ENCODE data around the gene TMEM37. TPM values are rescaled to one million over a fixed set of nuclear protein-coding genes. Genes with fewer than 3 reads are reported as not detected.

TMEM37 gene
- polyA plus RNA-seq, 1 donor from 2014 or later, result not detected

DNA sequence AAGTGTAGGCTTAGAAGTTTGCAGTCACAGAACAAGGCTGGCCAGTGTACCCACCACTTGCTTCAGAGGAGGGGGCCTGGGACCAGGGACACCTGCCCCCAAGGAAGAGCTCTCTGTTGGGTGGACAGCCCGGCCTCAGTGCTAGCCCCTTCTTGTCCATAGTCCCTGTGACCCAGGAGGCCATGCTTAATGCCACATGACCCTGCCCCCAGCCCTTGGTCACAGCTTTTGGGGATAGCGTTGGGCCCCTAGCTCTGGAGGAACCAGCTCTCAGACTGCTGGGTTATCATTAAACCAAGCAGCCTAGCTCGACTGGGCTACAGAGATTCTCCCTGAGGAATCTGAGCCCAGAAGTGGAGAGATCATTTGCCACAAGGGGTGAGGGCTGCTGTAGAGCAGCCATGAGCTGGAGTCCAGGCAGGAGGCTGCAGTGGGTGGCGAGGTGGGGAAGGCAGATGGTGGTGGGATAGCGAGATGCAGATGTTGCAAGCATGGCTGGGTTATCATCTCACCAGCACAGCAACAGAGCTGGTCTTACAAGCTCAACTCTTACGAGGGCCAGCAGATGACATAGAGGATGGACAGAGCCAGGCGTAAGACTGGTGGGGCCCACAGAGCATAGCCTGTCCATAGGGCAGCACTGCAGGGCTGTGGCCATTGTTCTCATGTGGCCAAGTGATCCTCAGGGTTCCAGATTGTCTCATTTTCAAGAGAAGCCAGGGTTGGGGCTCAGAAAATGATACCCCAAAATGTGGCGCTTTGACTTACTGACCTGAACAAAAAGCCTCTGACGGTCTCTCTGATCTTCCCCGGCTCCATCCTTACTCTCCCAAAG, 7.2 kb upstream of the TMEM37 start:
- Mint-ChIP-seq H3K36me3 (no peaks in the 10 kb centered on the region), H3K27me3 (peaks cover 66% of the 10 kb centered on the region), H3K9me3 (peaks cover 0 to 8% (median 3%) of the 10 kb centered on the region in 3 donors), H3K4me1 (no peaks in the 10 kb centered on the region), H3K4me3 (no peak overlapping the region), H3K27ac (no peak overlapping the region)

DNA sequence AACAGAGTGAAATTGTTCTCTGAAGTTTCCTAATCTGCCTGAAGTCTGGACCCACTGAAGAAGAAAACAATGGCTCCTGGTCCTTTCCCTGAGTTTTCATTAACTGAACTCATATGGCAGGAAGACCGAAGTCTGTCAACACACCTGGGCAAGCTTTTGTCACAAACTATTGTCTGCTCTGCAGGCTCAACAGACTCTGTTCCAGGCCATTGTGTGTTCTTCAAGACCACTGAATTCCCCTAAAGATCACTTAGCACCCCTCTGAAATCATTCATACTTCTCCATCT, 6.6 kb upstream of the TMEM37 start:
- Mint-ChIP-seq H3K9me3 (peaks cover 0 to 8% (median 3%) of the 10 kb centered on the region in 3 donors), H3K4me3 (no peak overlapping the region), H3K27ac (no peak overlapping the region), H3K27me3 (peaks cover 71% of the 10 kb centered on the region), H3K4me1 (peaks cover 0 to 3% (median 0%) of the 10 kb centered on the region in 3 donors), H3K36me3 (no peaks in the 10 kb centered on the region)

DNA sequence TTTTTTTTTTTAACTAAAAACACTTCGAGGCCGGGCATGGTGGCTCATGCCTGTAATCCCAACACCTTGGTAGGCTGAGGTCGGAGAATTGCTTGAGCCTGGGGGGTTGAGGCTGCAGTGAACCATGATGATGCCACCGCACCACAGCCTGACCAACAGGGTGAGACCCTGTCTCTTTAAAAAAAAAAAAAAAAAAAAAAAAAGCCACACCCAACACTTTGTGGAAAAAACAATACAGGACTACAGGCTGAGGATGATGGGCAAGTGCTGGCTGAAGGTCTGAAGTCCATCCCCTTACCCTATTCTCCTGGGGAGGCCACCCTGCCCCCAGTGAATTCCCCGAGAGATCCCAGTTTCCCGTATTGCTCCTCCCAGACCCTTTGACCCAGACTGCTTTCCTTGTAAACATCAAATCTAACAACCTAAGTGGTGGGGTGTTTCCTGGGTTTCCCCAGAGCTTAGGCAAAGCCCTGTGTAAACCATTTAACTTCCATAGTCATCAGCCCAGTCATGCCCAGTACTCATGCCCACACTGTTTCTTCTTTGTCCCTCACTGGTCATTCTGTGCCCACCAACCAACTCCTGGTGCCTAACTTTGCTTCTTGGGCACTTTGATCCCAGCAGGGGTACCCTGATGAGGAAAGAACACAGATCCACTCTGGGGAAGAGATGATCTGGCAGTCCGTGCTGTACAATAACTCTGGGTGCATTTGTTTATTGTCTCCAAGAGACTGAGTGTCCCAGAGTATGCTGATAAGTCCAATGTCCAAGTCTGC, 5.8 kb upstream of the TMEM37 start:
- Mint-ChIP-seq H3K4me1 (peaks cover 0 to 6% (median 0%) of the 10 kb centered on the region in 3 donors), H3K9me3 (peaks cover 0 to 8% (median 3%) of the 10 kb centered on the region in 3 donors), H3K36me3 (no peaks in the 10 kb centered on the region), H3K27me3 (peaks cover 71% of the 10 kb centered on the region), H3K27ac (no peak overlapping the region), H3K4me3 (no peak overlapping the region)

DNA sequence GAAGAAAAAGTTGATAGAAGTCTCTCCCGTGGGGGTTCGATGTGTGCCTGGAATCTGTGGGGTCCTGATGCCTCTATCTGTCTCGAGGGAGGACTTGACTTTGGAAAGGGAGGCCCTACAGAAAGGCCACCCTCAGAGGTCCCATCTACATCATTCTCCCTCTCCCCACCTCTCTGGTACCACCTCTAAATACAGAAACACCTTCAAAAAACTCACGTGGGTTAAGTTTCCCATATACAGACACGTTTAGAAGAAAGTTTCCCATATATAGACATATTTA, 5.3 kb upstream of the TMEM37 start:
- Mint-ChIP-seq H3K9me3 (peaks cover 0 to 8% (median 3%) of the 10 kb centered on the region in 3 donors), H3K4me3 (no peak overlapping the region), H3K4me1 (peaks cover 1 to 10% (median 4%) of the 10 kb centered on the region in 3 donors), H3K36me3 (no peaks in the 10 kb centered on the region), H3K27me3 (peaks cover 70% of the 10 kb centered on the region), H3K27ac (no peak overlapping the region)

DNA sequence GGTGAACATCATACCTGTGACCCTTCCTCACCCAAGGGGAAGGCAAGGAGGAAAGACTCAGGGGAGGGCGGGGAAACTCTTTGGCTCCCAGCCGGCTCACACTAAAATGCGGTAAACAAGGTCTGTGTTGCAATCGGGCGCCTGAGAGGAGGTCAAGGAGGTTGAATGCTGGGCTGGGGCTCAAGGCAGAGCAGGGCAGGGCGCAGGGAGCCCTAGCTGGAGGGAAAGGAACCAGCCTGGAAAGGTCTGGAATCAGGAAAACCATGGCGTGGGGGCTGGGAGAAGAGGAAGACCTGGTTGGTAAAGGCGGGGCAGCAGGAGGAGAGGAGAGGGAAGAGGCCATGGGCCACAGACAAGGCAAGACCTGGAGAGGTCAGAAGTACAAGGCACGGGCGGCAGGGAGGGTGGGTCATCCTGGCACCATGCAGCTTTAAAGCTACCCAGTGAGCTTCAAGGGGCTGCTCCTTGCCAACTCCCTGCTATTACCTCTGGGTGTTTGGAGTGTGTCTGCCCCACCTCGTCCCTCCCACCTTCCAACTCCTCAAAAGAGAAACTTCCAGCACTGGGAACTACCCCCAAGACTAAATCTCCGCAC, 4.8 kb upstream of the TMEM37 start:
- H3K36me3 Mint-ChIP-seq, result no peaks in the 10 kb centered on the region
- H3K27me3 Mint-ChIP-seq, result peaks cover 68% of the 10 kb centered on the region
- H3K27ac Mint-ChIP-seq, result no peak overlapping the region
- peaks cover 1 to 10% (median 4%) of the 10 kb centered on the region in 3 donors for H3K4me1 Mint-ChIP-seq
- H3K4me3 Mint-ChIP-seq, result no peak overlapping the region
- H3K9me3 Mint-ChIP-seq, result peaks cover 0 to 3% (median 0%) of the 10 kb centered on the region in 3 donors

DNA sequence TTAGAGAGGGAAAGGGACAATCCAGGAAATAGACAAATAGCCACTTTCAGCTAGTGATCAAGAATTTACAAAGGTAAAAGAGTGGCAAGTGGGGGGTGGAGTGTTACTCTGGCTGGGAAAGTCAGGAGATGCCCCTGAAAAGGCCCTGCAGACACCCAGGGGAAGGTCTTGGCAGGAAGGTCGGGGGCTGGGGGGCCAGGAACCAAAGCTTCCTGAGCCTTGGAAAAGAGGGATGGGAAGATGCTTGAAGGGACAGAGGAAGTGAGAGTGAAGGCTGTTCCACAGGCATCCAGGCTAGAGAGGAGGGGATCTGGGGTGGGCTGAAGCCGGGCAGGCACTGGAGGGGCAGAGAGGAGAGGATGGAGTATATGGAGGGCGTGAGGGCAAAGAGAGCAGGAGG, 3.9 kb upstream of the TMEM37 start:
- Mint-ChIP-seq H3K4me1 (peaks cover 4 to 15% (median 6%) of the 10 kb centered on the region in 3 donors), H3K27me3 (peaks cover 74% of the 10 kb centered on the region), H3K27ac (no peak overlapping the region), H3K36me3 (no peaks in the 10 kb centered on the region), H3K4me3 (no peak overlapping the region), H3K9me3 (no peaks in the 10 kb centered on the region)

DNA sequence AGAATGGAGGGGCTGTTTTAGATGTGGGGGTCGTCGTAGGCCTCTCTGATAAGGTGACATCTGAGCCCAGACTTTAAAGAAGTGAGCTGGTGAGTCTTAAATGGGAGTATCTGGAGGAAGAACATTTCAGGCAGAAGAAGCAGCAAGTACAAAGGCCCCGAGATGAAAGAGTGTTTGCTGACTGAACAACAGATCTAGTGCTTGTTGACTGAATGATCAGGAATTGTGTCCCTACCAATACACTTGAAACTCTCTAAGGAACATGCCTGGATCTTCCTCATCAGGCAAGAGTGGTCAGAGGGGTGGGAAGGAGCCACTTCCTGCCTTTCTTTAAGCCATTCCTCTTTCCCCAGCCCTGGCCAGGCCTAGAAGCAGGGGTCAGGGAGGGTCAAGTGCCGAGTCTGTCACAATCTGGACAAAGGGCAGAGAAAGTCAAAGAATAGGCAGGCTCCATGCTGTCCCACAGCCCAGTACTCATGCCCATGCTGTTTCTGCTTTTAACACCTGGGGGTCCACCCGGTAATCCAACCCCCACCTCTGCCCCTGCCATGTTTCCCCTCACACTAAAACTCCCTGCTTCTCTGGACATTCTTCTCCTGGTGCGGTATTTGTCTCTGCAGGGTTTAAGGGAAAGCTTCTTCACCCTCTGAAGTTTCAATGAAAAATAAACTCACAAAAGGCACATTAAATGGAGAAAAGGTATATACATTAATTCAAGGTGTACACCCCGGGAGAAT, 3.0 kb upstream of the TMEM37 start:
- H3K4me1 Mint-ChIP-seq, result peaks cover 4 to 15% (median 6%) of the 10 kb centered on the region in 3 donors
- no peak overlapping the region for H3K27ac Mint-ChIP-seq
- H3K36me3 Mint-ChIP-seq, result no peaks in the 10 kb centered on the region
- H3K9me3 Mint-ChIP-seq, result no peaks in the 10 kb centered on the region
- H3K4me3 Mint-ChIP-seq, result peak overlapping the region in 1 of 4 donors; percentile 78
- peaks cover 73% of the 10 kb centered on the region for H3K27me3 Mint-ChIP-seq

DNA sequence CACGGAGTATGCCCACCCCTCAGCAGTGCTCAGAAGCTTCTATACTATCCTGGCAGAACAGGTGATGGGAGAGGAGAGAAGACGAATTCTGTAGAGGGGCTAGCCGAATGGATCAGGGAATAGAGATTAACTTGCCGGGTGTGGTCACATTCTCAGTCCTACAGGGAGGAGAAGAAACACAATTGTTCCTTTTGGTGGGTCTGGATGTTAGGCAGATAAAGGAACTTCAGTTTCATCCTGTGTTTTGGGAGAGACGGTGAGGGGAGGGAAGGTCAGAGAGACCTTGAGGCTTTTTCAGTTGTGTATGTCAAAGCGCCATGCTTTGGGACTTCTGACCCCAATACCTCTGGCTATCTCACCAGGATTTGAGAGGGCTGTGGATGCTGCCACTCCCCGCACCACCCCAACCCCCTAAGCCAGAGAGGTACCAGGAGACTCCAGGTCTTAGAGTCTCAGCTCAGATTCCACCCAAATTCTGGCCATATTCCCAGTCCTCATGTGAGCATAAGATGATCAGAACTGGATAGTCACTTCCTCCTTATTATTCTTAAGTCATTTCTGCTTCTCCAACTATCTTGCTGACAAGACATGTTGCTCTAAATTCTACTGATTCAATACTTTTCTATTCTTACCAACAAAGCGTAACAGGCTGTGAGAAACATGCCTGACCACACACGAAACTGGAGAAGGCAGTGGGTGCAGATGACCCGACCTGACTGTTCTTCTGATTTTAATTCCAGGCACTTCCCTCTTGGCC, 2.3 kb upstream of the TMEM37 start:
- no peaks in the 10 kb centered on the region for H3K9me3 Mint-ChIP-seq
- no peak overlapping the region for H3K27ac Mint-ChIP-seq
- peaks cover 4 to 15% (median 6%) of the 10 kb centered on the region in 3 donors for H3K4me1 Mint-ChIP-seq
- no peaks in the 10 kb centered on the region for H3K36me3 Mint-ChIP-seq
- peak overlapping the region in 1 of 4 donors; percentile 31 for H3K4me3 Mint-ChIP-seq
- H3K27me3 Mint-ChIP-seq, result peaks cover 67% of the 10 kb centered on the region

DNA sequence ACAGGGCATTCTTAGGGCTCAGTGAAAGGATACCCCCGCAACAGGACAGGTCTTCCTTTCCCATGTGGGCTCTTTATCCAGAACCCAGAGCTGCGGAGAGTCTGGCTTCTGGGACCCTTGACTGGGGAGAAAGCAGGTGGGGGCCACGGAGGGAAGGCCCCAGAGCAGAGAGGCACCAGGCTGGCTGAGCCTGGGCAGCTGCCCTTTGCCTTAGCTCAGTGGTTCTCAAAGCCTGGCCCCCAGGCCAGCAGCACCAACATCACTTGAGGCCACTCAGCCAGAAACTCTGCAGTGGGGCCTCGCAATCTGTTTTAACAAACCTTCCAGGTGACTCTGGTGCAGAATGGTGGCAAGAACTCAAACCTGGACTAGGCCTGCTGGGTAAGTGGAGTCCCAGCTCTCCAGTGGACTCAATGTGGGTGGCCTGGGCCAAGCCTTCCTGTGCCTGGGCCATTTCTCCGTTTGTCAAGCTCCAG, 1.6 kb upstream of the TMEM37 start:
- H3K4me3 Mint-ChIP-seq, result peak overlapping the region in 1 of 4 donors; percentile 82
- H3K36me3 Mint-ChIP-seq, result no peaks in the 10 kb centered on the region
- no peak overlapping the region for H3K27ac Mint-ChIP-seq
- peaks cover 4 to 15% (median 6%) of the 10 kb centered on the region in 3 donors for H3K4me1 Mint-ChIP-seq
- peaks cover 64% of the 10 kb centered on the region for H3K27me3 Mint-ChIP-seq
- no peaks in the 10 kb centered on the region for H3K9me3 Mint-ChIP-seq

DNA sequence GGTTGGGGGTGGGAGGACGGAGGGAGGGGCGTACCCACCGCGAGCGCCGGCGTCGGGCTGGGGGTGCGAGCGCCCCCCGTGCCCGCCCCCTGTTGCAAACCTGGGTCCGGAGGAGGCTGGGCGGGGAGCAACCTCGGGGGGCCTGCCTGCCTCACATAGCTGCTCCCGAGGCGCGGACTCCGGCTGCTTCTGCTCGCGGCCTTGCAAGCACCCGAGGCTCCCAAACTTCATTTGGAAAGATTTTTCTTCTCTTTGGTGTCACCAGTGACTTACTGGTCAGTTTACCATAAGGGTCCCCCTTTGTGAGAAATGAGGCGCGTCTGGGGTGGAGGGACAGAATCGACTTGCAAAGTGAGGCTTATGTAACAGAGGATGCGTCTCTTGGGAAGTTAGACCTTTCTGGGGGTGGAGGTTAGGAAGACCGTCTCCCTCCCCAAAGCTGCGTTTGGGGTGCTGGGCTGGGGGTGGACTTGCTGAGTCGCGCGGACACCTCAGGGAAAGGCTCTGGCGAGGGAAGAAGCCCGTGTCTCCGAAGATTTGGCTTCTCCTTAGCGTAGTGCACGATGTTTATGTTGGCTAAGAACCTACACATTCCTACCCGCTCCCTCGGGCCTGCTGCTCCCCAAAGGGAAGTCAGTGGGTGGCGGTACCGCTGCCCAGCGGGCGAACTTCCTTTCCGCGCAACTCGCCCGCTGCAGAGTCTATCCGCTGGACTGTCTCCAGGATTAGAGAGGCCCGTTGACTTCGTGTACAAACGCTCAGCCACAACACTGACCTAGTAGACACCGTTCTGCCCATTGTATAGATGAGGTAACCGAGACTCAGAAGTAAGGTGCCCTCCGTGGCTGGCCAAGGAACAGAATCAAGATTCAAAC, 559 bp downstream of the TMEM37 start:
- H3K36me3 Mint-ChIP-seq, result peaks cover 1% of the 10 kb centered on the region
- H3K27ac Mint-ChIP-seq, result peak overlapping the region in 1 of 3 donors; percentile 10
- peaks cover 4 to 15% (median 6%) of the 10 kb centered on the region in 3 donors for H3K4me1 Mint-ChIP-seq
- H3K27me3 Mint-ChIP-seq, result peaks cover 59% of the 10 kb centered on the region
- H3K9me3 Mint-ChIP-seq, result no peaks in the 10 kb centered on the region
- H3K4me3 Mint-ChIP-seq, result peak overlapping the region; percentile 27 to 88 (median 76)

DNA sequence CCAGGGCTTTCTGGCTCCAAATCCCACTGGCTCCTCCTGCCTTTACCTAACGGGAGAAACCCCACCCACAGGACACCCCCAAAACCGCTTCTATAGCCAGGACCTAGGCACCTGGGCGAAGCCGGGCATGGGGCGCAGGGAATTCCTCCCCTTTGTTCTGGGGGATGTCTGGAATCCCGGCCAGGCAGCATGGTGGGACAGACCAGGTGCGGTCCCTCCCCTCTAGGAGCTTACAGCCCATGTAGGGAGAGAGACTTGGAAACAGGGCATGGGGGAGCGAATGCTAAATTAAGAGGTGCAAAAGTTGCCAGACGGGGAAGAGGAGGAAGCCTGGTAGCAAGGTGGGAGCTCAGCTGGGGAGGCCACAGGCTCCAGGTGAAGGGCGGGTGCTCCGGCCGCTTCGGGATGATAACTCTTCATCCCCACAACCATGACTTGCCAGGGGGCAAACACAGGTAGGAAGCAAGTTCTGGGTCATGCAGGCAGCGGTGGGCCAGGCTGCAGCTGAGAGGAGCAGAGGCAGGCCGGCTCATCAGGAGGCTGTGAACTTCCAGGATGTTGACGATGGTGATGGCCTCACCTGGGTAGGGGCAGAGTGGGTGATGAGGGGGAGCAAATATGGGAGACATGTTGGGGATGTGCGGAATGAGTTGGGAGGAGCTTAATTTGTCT, 1.3 kb downstream of the TMEM37 start:
- Mint-ChIP-seq H3K4me1 (peaks cover 4 to 15% (median 6%) of the 10 kb centered on the region in 3 donors), H3K4me3 (peak overlapping the region; percentile 22 to 85 (median 48)), H3K36me3 (peaks cover 1% of the 10 kb centered on the region), H3K9me3 (no peaks in the 10 kb centered on the region), H3K27me3 (peaks cover 55% of the 10 kb centered on the region), H3K27ac (peak overlapping the region in 1 of 3 donors; percentile 10)

DNA sequence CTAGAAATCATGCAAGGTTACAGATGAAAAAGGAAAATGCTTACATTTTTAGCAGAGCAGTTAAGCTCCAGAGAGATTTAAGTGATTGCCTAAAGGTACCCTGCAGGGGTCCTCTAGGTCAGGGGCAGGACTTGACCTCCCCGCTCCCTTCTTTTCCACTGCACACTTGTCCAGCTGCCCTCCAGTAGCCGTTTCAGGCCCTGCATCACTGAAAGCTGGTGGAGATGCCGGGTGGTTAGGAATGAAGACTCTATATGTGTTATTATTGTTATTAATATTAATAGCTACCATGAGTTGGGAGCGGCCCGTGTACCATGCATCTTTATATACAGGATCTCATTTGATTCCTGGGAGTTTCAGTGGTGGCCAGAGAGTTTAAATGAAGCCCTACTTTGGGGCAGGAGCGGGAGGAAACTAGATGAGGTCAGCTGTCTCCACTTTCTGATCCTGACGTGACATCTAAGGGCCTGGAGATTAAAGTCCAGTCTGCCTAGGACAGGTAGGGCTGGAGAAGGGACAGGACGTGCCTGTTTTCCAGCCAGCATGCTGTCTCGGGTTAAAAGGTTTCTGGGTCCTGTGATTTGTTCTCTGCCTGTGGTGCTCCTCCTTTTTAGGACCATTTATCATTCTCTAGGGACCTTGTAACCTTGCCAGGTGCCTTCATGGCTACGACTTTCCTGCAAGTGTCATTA, 2.1 kb downstream of the TMEM37 start:
- Mint-ChIP-seq H3K4me1 (peaks cover 4 to 15% (median 6%) of the 10 kb centered on the region in 3 donors), H3K36me3 (peaks cover 4% of the 10 kb centered on the region), H3K9me3 (no peaks in the 10 kb centered on the region), H3K4me3 (peak overlapping the region in 2 of 4 donors; percentile 7 to 19), H3K27ac (no peak overlapping the region), H3K27me3 (peaks cover 51% of the 10 kb centered on the region)

Measured in IgD-negative memory B cell (primary cell).